BJ (cell line): Measurements from ENCODE around the gene OR51D1. TPM values are rescaled to one million over a fixed set of nuclear protein-coding genes. Genes with fewer than 3 reads are reported as not detected.

Experiments
- CTCF ChIA-PET: fragments of 350-600 bp; formaldehyde crosslinking; extraction: SDS; loops from one replicate; lab custom pipeline; 2021; ENCODE audit warnings: antibody characterized with exemption, inconsistent platforms; lab: Yijun Ruan, JAX
- POLR2A ChIA-PET: fragments of 300-600 bp; sonication (Branson Sonifier 250); formaldehyde crosslinking; extraction: SDS; loops from one replicate; lab custom pipeline; 2021; ENCODE audit warnings: antibody characterized with exemption; lab: Charles Lee
- DNase-seq: peaks from one replicate; pipeline ENCODE4 v3.0.0-alpha.2; 2011; ENCODE audit warnings: low read depth
- H3K27me3 ChIP-seq: 2 replicates; pipeline ENCODE4 v1.6.0; 2011; ENCODE audit warnings: low read length; ENCODE audit not compliant: control insufficient read depth, insufficient read depth
- H3K36me3 ChIP-seq: 2 replicates; pipeline ENCODE4 v1.5.1; 2011; ENCODE audit warnings: low read length; ENCODE audit not compliant: control insufficient read depth, insufficient read depth
- H3K4me3 ChIP-seq: 2 replicates; pipeline ENCODE4 v1.5.1; 2011; ENCODE audit warnings: low read depth, mild to moderate bottlenecking, control low read depth, low read length
- polyA plus RNA-seq: library from polyadenylated mRNA; depleted of rRNA; stranded (reverse); fragments of >200 nt; gene quantifications from 2 replicates; pipeline ENCODE4 v1.2.3, GENCODE V29; 2011
- TF ChIP-seq, protein P1 (sequence below): IDR thresholded peaks from 2 replicates; pipeline ENCODE4 v1.5.1; 2011; ENCODE audit warnings: low read depth, mild to moderate bottlenecking, control low read depth, inconsistent platforms, low read length, moderate library complexity; ENCODE audit not compliant: insufficient read depth

Gene OR51D1
- polyA plus RNA-seq, 1 experiment: not detected

DNA sequence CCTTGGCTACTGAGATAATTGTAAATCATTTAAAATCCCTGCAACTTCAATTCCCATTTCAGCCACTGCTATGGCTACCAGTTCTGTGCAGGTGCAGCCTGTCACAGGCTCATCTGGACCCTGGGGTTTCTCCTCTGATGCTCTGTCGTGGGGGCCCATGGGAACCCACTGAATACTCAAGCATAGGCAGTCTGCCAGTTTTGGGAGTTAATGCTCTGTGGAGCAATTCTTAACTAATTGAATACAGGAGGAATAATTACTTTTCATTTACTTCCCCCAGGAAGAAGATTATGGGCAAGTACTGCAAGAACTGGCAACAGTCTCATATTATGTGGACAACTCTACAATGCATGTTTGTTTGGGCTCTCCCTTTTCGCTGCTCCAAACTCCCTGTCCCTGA is 34.5 kb downstream of the OR51D1 start:
- H3K27me3 ChIP-seq: no peaks in the 10 kb centered on the region
- POLR2A ChIA-PET: interaction anchor here (0.7 kb wide), 1 partner anchor 35 kb away, joined by 3 read pairs; no protein-coding TSS in a partner anchor
- no peak overlapping the region for H3K4me3 ChIP-seq
- DNase-seq: no peak
- CTCF ChIA-PET: no interaction called here
- no peaks in the 10 kb centered on the region for H3K36me3 ChIP-seq
- TF ChIP-seq, protein P1, sequence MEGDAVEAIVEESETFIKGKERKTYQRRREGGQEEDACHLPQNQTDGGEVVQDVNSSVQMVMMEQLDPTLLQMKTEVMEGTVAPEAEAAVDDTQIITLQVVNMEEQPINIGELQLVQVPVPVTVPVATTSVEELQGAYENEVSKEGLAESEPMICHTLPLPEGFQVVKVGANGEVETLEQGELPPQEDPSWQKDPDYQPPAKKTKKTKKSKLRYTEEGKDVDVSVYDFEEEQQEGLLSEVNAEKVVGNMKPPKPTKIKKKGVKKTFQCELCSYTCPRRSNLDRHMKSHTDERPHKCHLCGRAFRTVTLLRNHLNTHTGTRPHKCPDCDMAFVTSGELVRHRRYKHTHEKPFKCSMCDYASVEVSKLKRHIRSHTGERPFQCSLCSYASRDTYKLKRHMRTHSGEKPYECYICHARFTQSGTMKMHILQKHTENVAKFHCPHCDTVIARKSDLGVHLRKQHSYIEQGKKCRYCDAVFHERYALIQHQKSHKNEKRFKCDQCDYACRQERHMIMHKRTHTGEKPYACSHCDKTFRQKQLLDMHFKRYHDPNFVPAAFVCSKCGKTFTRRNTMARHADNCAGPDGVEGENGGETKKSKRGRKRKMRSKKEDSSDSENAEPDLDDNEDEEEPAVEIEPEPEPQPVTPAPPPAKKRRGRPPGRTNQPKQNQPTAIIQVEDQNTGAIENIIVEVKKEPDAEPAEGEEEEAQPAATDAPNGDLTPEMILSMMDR: no peak

DNA sequence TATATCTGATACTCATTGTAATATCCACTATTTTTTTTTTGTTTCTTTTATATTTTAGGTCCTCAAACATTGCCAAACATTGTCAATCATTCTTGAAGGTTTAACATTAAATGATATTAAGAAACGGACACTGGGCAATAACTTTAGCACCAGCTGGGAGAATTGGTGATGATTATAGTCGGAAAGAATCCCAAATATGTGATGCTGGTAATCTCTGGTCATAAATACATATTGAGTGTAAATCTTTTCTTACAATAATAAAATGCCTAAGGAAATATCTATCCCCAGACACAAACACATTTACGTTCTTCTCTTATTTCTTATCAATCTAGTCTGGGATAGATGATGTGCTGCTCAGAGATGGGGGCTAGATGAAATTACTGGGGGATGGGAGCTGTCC is 35.2 kb downstream of the OR51D1 start:
- TF ChIP-seq, protein P1: no peak
- no peak for DNase-seq
- POLR2A ChIA-PET: interaction anchor here (0.7 kb wide), 1 partner anchor 36 kb away, joined by 3 read pairs; no protein-coding TSS in a partner anchor
- Histone ChIP-seq H3K4me3 (no peak overlapping the region), H3K27me3 (no peaks in the 10 kb centered on the region), H3K36me3 (no peaks in the 10 kb centered on the region)
- CTCF ChIA-PET: no interaction called here

- ChIA-PET CTCF (no interaction called here), POLR2A (no interaction called here)
- DNase-seq: no peak
- no peaks in the 10 kb centered on the region for H3K27me3 ChIP-seq
- no peaks in the 10 kb centered on the region for H3K36me3 ChIP-seq
- TF ChIP-seq, protein P1: no peak
- no peak overlapping the region for H3K4me3 ChIP-seq
Measured at GRCh38 chr11:4673781-4674180, 36.5 kb downstream of the OR51D1 start.

- TF ChIP-seq, protein P1: no peak
- no peak overlapping the region for H3K4me3 ChIP-seq
- DNase-seq: no peak
- ChIA-PET CTCF (no interaction called here), POLR2A (no interaction called here)
- no peaks in the 10 kb centered on the region for H3K36me3 ChIP-seq
- H3K27me3 ChIP-seq: no peaks in the 10 kb centered on the region
Measured at GRCh38 chr11:4677948-4678347, 40.7 kb downstream of the OR51D1 start.

DNA sequence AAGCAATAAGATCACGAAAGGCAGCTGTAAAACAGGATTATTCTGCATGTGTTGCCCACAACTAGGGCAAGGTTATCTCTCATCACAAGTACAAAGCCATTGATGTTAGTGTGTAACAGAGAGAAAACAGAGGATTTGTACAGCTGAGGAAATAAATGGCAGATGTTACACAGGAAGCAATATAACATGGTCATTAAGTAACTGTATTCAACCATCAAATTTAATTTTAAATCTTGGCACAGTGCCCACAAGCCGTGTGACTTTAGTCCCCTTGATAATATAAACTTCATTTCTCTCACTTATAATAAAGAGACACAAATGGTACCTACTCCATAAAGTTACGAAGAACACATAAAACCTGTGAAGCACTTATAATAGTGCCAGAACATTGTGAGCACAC is 43.1 kb downstream of the OR51D1 start:
- ChIA-PET POLR2A (no interaction called here), CTCF (no interaction called here)
- Histone ChIP-seq H3K27me3 (no peaks in the 10 kb centered on the region), H3K36me3 (no peaks in the 10 kb centered on the region), H3K4me3 (no peak overlapping the region)
- TF ChIP-seq, protein P1: no peak
- DNase-seq: no peak
